ENCODE results near the gene TCFL5.
"Not testable (repeated sequence)": the region's sequence is repeated elsewhere in the genome, so short reads cannot be mapped to it uniquely, and the experiment has no call there.

Gene TCFL5

DNA sequence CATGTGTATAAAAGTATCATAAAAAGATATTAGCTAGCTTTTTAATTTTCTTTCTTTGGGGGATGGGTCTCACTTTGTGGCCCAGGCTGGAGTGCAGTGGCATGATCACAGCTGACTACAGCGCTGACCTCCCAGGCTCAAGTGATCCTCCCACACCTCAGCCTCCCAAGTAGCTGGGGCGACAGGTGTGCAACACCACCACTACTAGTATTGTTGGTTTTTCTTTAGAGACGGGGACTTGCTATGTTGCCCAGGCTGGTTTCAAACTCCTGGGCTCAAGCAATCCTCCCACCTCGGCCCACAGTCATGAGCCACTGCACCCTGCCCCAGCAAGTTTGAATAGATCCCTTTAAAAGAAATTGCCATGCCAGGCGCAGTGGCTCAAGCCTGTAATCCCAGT, 6.5 kb downstream of the TCFL5 start:
- no peak for DNase-seq (ENCODE audit: low read depth in 2 of 2)

DNA sequence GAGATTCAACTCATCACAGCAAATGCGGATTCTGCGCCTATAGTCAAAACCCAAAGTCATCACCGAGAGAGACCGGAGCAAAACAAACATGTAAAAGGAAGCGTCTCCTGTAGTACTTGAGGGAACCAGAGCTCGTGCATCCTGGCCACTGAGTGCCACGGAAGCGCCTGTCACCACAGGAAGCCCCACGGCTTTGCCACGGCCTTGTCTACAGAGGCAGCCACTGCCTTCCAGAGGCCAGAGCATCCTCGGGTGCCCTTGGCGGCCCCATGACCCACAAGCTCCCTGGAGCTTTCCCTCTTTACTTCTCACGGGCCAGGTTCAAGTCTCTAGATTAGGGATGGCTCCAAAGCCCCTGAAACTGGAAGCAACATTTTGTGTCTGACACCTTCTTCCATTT, 7.5 kb downstream of the TCFL5 start:
- DNase-seq (ENCODE audit: low read depth in 2 of 2), result no peak

DNA sequence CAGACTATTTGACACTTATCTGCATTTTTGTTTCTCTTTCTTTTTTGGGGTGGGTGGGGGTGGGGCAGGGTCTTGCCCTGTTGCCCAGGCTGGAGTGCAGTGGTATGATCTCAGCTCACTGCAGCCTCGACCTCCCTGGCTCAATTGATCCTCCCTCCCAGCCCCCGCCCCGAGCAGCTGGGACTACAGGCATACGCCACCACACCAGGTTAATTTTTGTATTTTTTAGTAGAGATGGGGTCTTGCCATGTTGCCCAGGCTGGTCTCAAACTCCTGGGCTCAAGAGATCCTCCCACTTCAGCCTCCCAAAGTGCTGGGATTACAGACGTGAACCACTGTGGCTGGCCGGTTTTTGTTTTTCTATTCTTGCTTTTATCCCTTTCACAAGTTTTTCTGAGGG, 8.3 kb downstream of the TCFL5 start:
- not testable (repeated sequence) for DNase-seq (ENCODE audit: low read depth in 2 of 2)

DNA sequence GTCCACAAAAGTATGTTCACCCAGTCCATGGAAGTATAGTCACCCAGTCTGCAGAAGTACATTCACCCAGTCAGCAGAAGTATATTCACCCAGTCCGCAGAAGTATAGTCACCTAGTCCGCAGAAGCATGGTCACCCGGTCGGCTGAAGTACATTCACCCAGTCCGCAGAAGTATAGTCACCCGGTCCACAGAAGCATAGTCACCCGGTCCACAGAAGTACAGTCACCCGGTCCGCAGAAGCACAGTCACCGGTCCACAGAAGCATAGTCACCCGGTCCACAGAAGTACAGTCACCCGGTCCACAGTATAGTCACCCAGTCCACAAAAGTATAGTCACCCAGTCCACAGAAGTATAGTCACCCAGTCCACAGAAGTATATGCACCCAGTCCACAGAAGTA, 8.8 kb downstream of the TCFL5 start:
- no peak for DNase-seq (ENCODE audit: low read depth in 2 of 2)

- DNase-seq (ENCODE audit: low read depth in 2 of 2), result no peak
Observed at GRCh38 chr20:62852196-62852595, 9.4 kb downstream of the TCFL5 start.

DNA sequence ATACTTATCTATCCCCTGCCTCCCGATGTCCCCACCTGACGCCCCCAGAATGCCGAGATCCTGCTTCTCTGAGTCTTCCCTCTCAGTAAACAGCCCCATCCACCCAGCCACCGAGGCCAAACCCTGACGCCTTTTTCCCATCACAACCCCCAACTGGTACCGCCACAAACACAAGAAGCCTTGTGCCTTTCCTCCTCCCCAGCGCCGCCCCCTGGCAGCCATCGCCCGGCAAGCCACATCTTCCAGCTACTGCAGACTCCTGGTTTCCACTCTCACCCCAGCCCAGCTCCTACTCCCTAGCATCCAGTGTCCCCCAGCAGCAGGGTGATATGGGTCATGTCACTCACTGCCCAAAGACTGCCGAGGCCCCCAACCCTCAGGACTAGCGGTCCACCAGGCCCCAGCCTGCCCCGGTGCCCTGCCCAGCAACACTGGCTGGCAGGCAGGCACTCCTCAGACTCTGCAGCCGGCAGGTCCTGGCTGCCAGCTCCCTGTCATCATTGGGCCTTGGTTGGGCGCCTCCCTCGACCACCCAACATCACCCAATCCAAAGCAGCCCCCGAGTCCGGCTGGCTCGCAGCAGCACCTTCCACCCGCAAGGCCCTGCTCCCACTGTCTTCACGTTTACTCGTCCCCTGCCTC, 11.2 kb downstream of the TCFL5 start:
- no peak for DNase-seq (ENCODE audit: low read depth in 2 of 2)

- no peak for DNase-seq (ENCODE audit: low read depth in 2 of 2)
Observed at GRCh38 chr20:62849431-62849830, 12.2 kb downstream of the TCFL5 start.

DNA sequence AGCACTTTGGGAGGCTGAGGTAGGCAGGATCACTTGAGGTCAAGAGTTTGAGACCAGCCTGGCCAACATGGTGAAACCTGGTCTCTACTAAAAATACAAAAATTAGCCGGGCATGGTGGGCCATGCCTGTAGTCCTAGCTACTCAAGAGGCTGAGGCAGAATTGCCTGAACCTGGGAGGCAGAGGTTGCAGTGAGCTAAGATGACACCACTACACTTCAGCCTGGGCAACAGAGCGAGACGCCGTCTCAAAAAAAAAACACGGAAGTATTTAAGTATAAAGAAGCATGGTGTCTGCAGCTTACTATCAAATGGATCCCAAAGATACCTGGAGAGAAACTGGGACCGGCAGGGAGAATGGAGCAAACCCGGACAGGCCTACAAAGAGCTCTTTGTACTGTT, 12.7 kb downstream of the TCFL5 start:
- DNase-seq (ENCODE audit: low read depth in 2 of 2), result not testable (repeated sequence)

GRCh38 chr20:62846166-62846890, 15.3 kb downstream of the TCFL5 start:
- no peak for DNase-seq (ENCODE audit: low read depth in 2 of 2)

DNA sequence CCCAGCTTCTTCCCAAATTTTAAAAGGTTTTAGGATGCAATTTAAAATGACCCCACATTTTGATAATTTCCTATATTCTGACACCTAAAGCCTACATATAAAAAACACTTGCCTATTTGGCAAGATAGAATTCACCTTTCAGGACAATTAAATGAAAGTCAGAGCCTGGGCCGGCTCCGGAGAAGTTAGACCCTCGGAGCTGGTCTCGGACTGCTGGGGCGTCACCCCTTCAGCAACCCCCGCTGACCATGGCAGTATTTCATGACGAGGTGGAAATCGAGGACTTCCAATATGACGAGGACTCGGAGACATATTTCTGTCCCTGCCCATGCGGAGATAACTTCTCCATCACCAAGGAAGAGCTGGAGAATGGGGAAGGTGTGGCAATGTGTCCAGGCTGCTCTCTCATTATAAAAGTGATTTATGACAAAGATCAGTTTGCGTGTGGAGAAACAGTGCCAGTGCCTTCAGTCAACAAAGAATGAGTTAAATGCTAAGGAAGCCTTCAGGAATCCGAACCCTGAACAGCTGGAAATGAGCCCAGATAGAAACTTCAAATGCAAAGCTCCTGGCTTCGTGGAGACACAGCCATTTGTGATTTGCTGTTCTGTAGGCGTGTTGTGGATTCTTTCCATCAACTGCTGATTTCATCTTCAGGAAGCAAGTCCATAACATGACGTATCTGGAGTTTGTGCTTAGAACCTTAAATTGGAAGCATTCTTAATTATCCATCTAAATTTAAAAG, 16.0 kb downstream of the TCFL5 start:
- no peak for DNase-seq (ENCODE audit: low read depth in 2 of 2)

- no peak for DNase-seq (ENCODE audit: low read depth in 2 of 2)
Observed at GRCh38 chr20:62844182-62844581, 17.4 kb downstream of the TCFL5 start.

DNA sequence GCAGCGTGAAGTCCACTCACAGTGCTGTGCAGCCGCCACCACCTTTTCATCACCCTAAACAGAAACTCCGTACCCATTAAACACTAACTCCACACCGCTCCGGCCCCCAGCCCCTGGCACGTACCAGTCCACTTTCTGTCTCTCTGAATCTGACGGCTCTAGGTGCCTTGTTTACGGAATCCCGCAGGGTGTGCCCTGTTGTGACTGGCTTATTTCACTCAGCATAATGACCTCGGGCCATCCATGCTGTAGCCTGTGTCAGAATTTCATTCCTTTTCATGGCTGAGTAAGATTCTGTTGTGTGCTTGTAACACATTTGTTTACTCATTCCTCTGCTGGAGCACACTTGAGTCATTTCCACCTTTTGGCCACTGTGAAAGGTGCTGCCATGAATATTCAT, 18.0 kb downstream of the TCFL5 start:
- no peak for DNase-seq (ENCODE audit: low read depth in 2 of 2)

- no peak for DNase-seq (ENCODE audit: low read depth in 2 of 2)
Observed at GRCh38 chr20:62841705-62842212, 19.9 kb downstream of the TCFL5 start.

DNA sequence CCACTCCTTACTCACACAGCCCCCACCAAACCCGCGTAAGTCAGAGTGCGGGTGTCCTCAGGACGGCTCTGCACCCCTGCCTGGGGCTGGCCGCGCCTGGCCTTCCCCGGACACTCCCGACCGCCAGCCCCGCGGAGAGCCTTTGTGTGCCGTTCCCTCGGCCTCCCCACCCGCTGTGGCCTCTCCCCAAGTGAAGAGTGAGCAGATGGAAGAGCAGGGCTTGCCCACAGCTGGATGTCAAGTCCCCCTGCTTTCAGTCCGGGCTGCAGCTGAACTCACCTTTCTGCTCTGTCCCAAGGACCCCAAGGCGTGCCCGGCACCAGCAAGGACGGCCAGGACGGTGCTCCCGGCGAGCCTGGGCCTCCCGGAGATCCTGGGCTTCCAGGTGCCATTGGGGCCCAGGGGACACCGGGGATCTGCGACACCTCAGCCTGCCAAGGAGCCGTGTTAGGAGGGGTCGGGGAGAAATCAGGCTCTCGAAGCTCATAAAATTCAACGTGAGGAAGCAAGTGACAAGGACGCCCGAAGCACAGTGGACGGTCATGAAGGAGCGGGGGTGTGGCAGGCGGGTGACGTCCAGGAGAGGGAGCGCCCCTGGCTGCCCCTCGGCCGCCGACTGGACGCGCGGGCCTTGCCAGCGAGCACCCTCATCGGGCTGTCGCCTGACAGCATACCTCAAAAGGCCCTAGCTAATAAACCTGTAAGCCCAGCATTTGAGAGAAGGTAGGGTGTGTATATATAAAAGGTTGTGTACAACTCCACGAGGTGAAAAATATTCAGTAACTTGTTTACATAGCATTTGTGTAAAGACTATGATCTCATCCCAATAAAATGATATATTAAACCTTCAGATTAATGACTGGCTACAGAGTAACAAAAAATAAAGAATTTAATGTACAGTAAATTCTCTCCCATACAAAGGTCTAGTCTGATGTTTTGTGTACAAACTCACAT, 21.1 kb downstream of the TCFL5 start:
- DNase-seq (ENCODE audit: low read depth in 2 of 2), result no peak

GRCh38 chr20:62839816-62840215, 21.8 kb downstream of the TCFL5 start:
- no peak for DNase-seq (ENCODE audit: low read depth in 2 of 2)

DNA sequence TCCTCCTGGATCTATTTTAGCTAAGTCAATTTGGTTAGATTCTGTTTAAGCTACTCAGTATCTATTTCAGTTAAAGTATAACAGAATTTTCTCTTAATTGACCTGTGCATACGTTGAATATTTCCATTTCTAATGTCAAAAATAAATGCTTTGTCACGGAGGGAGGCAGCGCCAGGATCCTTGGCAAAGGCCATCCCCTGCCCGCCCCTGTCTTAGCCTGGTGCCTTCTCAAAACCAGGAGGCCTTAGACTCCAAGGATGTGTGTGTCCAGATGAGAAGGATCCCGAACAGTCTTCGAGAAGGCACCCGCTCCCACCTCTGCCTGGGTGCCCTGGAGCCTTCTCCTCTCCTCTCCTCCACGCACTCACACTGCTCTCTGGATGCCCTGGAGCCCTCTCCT, 22.4 kb downstream of the TCFL5 start:
- DNase-seq (ENCODE audit: low read depth in 2 of 2), result no peak

DNA sequence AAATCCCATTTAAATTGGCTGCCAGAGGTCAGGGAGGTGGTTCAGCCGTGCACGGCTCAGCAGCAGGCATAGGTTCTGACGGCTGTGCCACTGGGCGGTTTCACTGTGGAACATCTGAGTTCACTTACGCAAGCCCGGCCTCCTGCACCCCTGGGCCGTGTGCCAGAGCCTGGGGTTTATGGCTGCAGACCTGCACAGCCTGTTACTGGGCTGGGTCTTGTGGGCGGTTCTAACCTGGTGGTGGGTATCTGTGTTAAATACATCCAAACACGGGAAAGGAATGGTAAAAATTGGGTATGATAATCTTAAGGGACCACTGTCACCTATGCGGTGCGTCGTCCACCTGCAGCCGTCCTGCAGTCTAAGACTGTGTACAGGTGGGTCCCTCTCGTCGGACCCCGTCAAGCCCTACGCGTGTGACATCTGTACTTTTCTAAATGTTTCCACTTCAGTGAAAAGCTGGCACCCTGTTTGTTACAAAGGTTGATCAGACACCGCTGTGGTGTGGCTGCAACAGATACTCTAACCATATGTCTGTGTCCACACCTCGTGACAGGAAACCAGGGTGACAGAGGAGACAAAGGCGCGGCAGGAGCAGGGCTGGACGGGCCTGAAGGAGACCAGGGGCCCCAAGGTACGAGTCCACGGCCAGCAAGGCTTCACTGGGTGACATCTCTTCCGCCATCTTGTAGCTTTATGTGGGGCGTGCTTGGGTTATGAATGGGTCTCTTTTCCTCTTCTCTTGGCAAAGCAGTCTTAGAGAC, 23.3 kb downstream of the TCFL5 start:
- DNase-seq (ENCODE audit: low read depth in 2 of 2), result no peak

DNA sequence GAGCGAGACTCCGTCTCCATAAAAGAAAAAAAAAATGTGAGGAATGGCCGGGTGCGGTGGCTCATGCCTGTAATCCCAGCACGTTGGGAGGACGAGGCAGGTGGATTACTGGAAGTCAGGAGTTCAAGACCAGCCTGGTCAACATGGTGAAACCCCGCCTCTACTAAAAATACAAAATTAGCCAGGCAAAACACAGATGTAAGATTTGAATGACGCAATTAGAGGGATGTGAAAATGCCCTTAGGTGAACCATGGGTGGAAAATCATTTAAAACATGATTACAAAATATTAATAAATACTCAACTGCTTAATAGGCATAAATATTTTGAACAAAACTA, 23.9 kb downstream of the TCFL5 start:
- no peak for DNase-seq (ENCODE audit: low read depth in 2 of 2)

- no peak for DNase-seq (ENCODE audit: low read depth in 2 of 2)
Observed at GRCh38 chr20:62836967-62837490, 24.6 kb downstream of the TCFL5 start.

GRCh38 chr20:62835931-62836861, 25.4 kb downstream of the TCFL5 start:
- no peak for DNase-seq (ENCODE audit: low read depth in 2 of 2)
